Osteoblast (primary cell): ENCODE results near the gene RACGAP1. TPM values are rescaled to one million over a fixed set of nuclear protein-coding genes. Genes with fewer than 3 reads are reported as not detected.

Source experiments
- DNase-seq: peaks from one replicate; pipeline ENCODE4 v3.0.0; 2011; ENCODE audit warnings: low spot score, mixed read lengths; ENCODE audit not compliant: insufficient read length; ENCODE audit errors: missing footprints
- H2AFZ ChIP-seq: 2 replicates; pipeline ENCODE4 v1.6.0; 2011; ENCODE audit warnings: mild to moderate bottlenecking, low read length
- H3K27ac ChIP-seq: 2 replicates; pipeline ENCODE4 v1.5.1; 2011; ENCODE audit warnings: mild to moderate bottlenecking, low read depth, low read length, moderate library complexity
- H3K27me3 ChIP-seq: 2 replicates; pipeline ENCODE4 v1.6.0; 2012; ENCODE audit warnings: mild to moderate bottlenecking, control low read depth, inconsistent platforms, low read length, moderate library complexity; ENCODE audit not compliant: insufficient read depth
- H3K36me3 ChIP-seq: 2 replicates; pipeline ENCODE4 v1.5.1; 2011; ENCODE audit warnings: mild to moderate bottlenecking, low read length, control low read depth, moderate library complexity; ENCODE audit not compliant: insufficient read depth
- H3K4me1 ChIP-seq: 2 replicates; pipeline ENCODE4 v1.5.1; 2011; ENCODE audit warnings: mild to moderate bottlenecking, low read length, control low read depth, moderate library complexity; ENCODE audit not compliant: insufficient read depth
- H3K4me2 ChIP-seq: 2 replicates; pipeline ENCODE4 v1.6.0; 2011; ENCODE audit warnings: mild to moderate bottlenecking, low read length; ENCODE audit not compliant: insufficient read depth
- H3K4me3 ChIP-seq: fragments of 200-600 bp; sonication (generic); 3 replicates; pipeline ENCODE4 v1.5.1; 2012; ENCODE audit warnings: mild to moderate bottlenecking, low read length, inconsistent platforms; ENCODE audit not compliant: insufficient read depth
- H3K79me2 ChIP-seq: 2 replicates; pipeline ENCODE4 v1.6.0; 2012; ENCODE audit warnings: mild to moderate bottlenecking, low read length, control low read depth, inconsistent platforms; ENCODE audit not compliant: insufficient read depth
- H3K9me3 ChIP-seq: 2 replicates; pipeline ENCODE4 v1.5.1; 2011; ENCODE audit warnings: low read depth, low read length, control low read depth
- H4K20me1 ChIP-seq: 2 replicates; pipeline ENCODE4 v1.6.0; 2012; ENCODE audit warnings: mild to moderate bottlenecking, low read length, control low read depth; ENCODE audit not compliant: insufficient read depth
- CTCF ChIP-seq: IDR thresholded peaks from 2 replicates; pipeline ENCODE4 v1.5.1; 2011; ENCODE audit warnings: mild to moderate bottlenecking, low read depth, low read length, moderate library complexity; ENCODE audit errors: extremely low read depth
- total RNA-seq: library from RNA; depleted of rRNA; stranded (reverse); fragments of >200 nt; gene quantifications from 2 replicates; pipeline ENCODE4 v1.2.3, GENCODE V29; 2012

RACGAP1 gene
- total RNA-seq, 1 donor: 12.7 TPM

DNA sequence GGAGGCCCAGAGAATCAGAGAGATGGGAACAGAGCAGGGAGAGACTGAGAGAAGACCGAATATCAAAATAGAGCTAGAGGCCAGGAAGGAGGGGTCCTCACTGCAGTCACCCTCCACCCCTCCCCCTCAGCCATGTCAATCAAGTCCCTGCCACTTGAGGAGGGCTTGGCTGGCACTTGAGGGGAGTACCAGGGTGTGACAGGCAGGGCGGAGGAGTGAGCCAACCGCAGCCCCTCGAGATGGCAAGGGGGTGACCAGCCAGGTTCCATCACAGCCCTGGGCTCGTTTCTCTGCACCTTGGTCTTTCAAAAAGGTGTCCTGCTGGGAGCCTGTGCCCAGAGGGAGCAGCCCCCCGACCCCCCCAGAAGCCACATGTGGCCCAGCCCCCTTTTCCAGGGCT is 59.5 kb downstream of the RACGAP1 start:
- H3K79me2 ChIP-seq: no peaks in the 10 kb centered on the region
- no peaks in the 10 kb centered on the region for H3K9me3 ChIP-seq
- no peak overlapping the region for H3K4me2 ChIP-seq
- no peak for TF ChIP-seq CTCF
- H3K4me3 ChIP-seq: no peak overlapping the region
- H3K4me1 ChIP-seq: no peaks in the 10 kb centered on the region
- H3K27ac ChIP-seq: no peak overlapping the region
- DNase-seq: peak; percentile 88
- no peaks in the 10 kb centered on the region for H3K36me3 ChIP-seq
- H3K27me3 ChIP-seq: peaks cover 67% of the 10 kb centered on the region
- H2AFZ ChIP-seq: no peak overlapping the region
- no peaks in the 10 kb centered on the region for H4K20me1 ChIP-seq

GRCh38 chr12:49964849-49965624 is 60.3 kb downstream of the RACGAP1 start:
- H3K4me3 ChIP-seq: no peak overlapping the region
- TF ChIP-seq CTCF: no peak
- no peaks in the 10 kb centered on the region for H4K20me1 ChIP-seq
- no peak overlapping the region for H3K27ac ChIP-seq
- H3K4me2 ChIP-seq: no peak overlapping the region
- H3K79me2 ChIP-seq: no peaks in the 10 kb centered on the region
- H2AFZ ChIP-seq: no peak overlapping the region
- no peaks in the 10 kb centered on the region for H3K9me3 ChIP-seq
- peak; percentile 85 for DNase-seq
- no peaks in the 10 kb centered on the region for H3K36me3 ChIP-seq
- H3K27me3 ChIP-seq: peaks cover 67% of the 10 kb centered on the region
- H3K4me1 ChIP-seq: peaks cover 2% of the 10 kb centered on the region

DNA sequence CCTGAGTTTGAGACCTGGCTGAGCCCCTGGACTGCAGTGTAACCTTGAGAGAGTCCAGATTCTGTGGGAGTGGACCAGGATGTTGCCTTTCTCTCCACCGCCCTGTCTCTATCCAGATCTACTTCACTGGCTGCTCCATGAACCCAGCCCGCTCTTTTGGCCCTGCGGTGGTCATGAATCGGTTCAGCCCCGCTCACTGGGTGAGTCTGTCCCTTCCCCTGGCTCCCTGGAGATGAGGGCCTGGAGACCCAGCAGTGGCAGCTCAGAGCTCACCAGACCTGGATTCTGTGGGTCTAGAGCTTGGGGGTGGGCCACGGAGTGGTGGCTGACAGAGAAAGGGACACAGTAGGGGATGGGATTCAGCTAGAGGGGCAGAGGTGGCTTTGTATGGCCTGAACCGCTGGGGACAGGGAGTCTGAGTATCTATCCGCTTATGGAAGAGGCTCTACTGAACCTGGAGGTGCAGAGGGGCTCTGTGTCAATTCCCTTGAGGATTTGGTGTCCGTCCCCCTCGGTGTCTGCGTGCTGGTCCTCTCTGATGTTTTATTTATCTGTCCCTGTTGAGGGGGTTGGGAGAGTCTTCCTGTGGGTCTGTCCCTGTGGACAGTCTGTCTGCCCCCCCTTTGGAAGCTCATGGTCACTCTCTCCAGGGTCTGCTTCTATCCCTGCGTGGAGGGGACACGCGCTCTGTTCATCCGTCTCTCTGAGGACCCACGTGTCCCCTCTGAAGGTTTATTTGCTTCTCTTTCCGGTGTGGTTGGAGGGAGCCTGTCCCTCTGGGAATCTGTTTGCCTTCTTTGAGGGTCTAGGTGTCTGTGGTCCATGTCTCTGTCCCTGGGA is 61.1 kb downstream of the RACGAP1 start:
- DNase-seq: peak; percentile 88
- H3K4me2 ChIP-seq: no peak overlapping the region
- peaks cover 67% of the 10 kb centered on the region for H3K27me3 ChIP-seq
- peaks cover 9% of the 10 kb centered on the region for H3K4me1 ChIP-seq
- H3K27ac ChIP-seq: no peak overlapping the region
- H2AFZ ChIP-seq: no peak overlapping the region
- no peaks in the 10 kb centered on the region for H4K20me1 ChIP-seq
- no peaks in the 10 kb centered on the region for H3K79me2 ChIP-seq
- H3K36me3 ChIP-seq: no peaks in the 10 kb centered on the region
- no peak for TF ChIP-seq CTCF
- H3K9me3 ChIP-seq: no peaks in the 10 kb centered on the region
- H3K4me3 ChIP-seq: no peak overlapping the region
